ENCODE results near the gene LIPC. TPM values are rescaled to one million over a fixed set of nuclear protein-coding genes. Genes with fewer than 3 reads are reported as not detected.
A peak's percentile ranks its signal among the peaks of the same experiment; 100 is the strongest.

Gene LIPC
- total RNA-seq, 1 experiment from 2014 or later, result not detected

- TF ChIP-seq REST (IDR thresholded peaks at IDR 0.05; ENCODE audit: low read depth), result no peak
- no peak for TF ChIP-seq ELF1 (IDR thresholded peaks at IDR 0.05; ENCODE audit: borderline replicate concordance, low read depth)
- TF ChIP-seq CBX3 (IDR thresholded peaks at IDR 0.05; ENCODE audit: low read depth), result no peak
- TF ChIP-seq SP1 (IDR thresholded peaks at IDR 0.05; ENCODE audit: low read depth), result no peak
- no peak for TF ChIP-seq RAD21 (IDR thresholded peaks at IDR 0.05; ENCODE audit: low read depth)
Observed at GRCh38 chr15:58432401-58432800, 610 bp downstream of the LIPC start (continued).

GRCh38 chr15:58433597-58434333 is 2.0 kb downstream of the LIPC start:
- no peaks in the 10 kb centered on the region for H4K20me1 ChIP-seq (ENCODE audit: insufficient read depth)
- intact Hi-C loops (cut with micrococcal nuclease), result loop anchor here (10.0 kb wide), 1 partner anchor 159 kb away; no protein-coding TSS in a partner anchor
- H3K27ac ChIP-seq (ENCODE audit: low read depth, low read length), result no peak overlapping the region
- no peak for DNase-seq (ENCODE audit: low read depth, low spot score)
- BruUV-seq (replicated peaks), result no TSS peak
- H3K4me3 ChIP-seq (replicated peaks in 1 of 2; ENCODE audit: low read depth in 1 of 2, low read length in 2 of 2), result no peak overlapping the region
- ChIA-PET CTCF (no interaction called here), POLR2A (no interaction called here), RAD21 (ENCODE audit: low non-redundant PET in 1 of 2, low total read pairs in 2 of 2, uncharacterized antibody in 2 of 2, unreplicated experiment in 2 of 2) (interaction anchor here in 1 of 2 experiments (0.5 kb wide), 1 partner anchor 152 kb away, joined by 3 read pairs; no protein-coding TSS in a partner anchor)
- H3K4me1 ChIP-seq (ENCODE audit: control insufficient read depth in 1 of 2, insufficient read depth in 2 of 2, low read length in 2 of 2), result peaks cover 3 to 14% of the 10 kb centered on the region in 2 experiments
- H3K27me3 ChIP-seq (ENCODE audit: insufficient read depth, low read length), result no peaks in the 10 kb centered on the region
- no peak overlapping the region for H2AFZ ChIP-seq (ENCODE audit: low read depth, low read length, poor library complexity, severe bottlenecking)
- no peaks in the 10 kb centered on the region for H3K9me2 ChIP-seq (ENCODE audit: insufficient read depth)
- peak; percentile 58; the same call in 1 of the 2 replicates for ATAC-seq
- no peaks in the 10 kb centered on the region for H3K79me2 ChIP-seq (ENCODE audit: insufficient read depth, low read length)
- H3K9ac ChIP-seq (ENCODE audit: low read length), result no peak overlapping the region
- H3K36me3 ChIP-seq (ENCODE audit: control insufficient read depth in 1 of 2, insufficient read depth in 2 of 2, low read length in 2 of 2), result no peaks in the 10 kb centered on the region
- no peaks in the 10 kb centered on the region for H3K9me3 ChIP-seq (ENCODE audit: control insufficient read depth in 1 of 2, insufficient read depth in 1 of 2, low read depth in 1 of 2, low read length in 2 of 2)
- no peak overlapping the region for H3K4me2 ChIP-seq (ENCODE audit: low read length)
- TF ChIP-seq ZNF274 (IDR thresholded peaks at IDR 0.05; ENCODE audit: low read depth, low read length), result no peak
- TF ChIP-seq EGR1 (IDR thresholded peaks at IDR 0.05; ENCODE audit: low read depth), result no peak
- TF ChIP-seq ZFX (IDR thresholded peaks at IDR 0.05), result no peak
- TF ChIP-seq ZBTB33 (IDR thresholded peaks at IDR 0.05; ENCODE audit: extremely low read depth, insufficient replicate concordance, low read length), result no peak
- TF ChIP-seq POLR2A (IDR thresholded peaks at IDR 0.05; ENCODE audit: borderline replicate concordance, extremely low read depth, insufficient read depth, insufficient read length), result no peak
- TF ChIP-seq YY1 (IDR thresholded peaks at IDR 0.05; ENCODE audit: extremely low read depth, insufficient replicate concordance, low read depth, low read length), result no peak
- no peak for TF ChIP-seq SRF (IDR thresholded peaks at IDR 0.05; ENCODE audit: low read depth)
- TF ChIP-seq MAX (IDR thresholded peaks at IDR 0.05), result no peak
- TF ChIP-seq FOSL1 (IDR thresholded peaks at IDR 0.05; ENCODE audit: low read depth), result no peak
- no peak for TF ChIP-seq ATF3 (IDR thresholded peaks at IDR 0.05)
- TF ChIP-seq CEBPB (IDR thresholded peaks at IDR 0.05; ENCODE audit: low read depth), result no peak
- TF ChIP-seq SP1 (IDR thresholded peaks at IDR 0.05; ENCODE audit: low read depth), result no peak
- no peak for TF ChIP-seq CTCF (IDR thresholded peaks at IDR 0.05 in 2 of 3, conservative IDR thresholded peaks at IDR 0.05 in 1 of 3; ENCODE audit: borderline replicate concordance in 1 of 3, insufficient read depth in 1 of 3, low read depth in 2 of 3, low read length in 2 of 3)
